Fibroblast of skin of left quadriceps (primary cell): ENCODE data around the gene SLC6A6.

Source experiments
- DNase-seq, 2 experiments: peaks; one replicate each; pipeline ENCODE4 v3.0.0-alpha.2; 2013; ENCODE audit warnings: low read depth in 2 of 2

Gene SLC6A6

DNA sequence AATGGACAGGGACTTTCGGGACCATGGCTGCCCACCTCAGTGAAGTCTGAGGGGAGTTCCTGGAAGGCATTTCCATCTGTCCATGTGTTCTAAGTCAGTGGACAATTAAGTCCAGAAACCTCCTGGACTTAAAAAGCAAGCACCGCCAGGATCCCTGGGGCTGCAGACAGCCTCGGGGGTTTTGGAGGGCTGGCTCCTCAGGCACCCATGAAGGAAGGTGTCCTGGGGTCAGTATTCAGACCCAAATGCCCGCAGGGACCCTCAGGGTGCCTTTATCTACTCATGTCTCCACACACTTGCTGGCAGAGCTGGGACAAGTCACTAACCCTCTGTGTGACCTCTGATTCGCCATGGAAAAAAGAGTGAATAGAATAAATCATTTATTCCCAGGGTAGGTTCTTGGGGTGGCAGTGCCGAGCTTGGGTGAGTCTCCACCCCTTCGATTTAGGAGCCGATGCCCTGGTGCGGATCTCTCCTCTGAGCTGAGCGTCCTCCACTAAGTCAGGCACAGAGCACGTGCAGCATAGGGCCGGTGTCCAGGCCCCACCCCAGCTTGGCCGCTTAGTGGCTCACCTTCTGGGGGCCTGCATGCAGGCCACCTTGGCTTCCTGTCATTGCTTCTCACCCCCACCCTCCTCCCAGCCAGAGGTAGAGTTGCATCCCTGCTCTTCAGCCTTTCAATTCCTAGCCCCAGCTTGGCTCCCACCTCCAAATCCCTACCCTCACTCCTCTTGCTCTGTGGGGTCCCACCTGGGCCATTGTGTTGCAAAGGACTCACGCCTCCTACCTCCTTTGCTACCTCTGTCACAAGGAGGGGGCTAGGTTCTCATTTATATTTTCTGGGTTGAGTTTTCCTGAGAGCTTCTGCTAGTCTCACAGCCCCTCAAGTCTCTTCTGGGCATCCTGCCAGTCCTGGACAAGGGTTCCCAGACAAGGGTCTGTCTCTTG, 19.9 kb downstream of the SLC6A6 start:
- DNase-seq: no peak

DNA sequence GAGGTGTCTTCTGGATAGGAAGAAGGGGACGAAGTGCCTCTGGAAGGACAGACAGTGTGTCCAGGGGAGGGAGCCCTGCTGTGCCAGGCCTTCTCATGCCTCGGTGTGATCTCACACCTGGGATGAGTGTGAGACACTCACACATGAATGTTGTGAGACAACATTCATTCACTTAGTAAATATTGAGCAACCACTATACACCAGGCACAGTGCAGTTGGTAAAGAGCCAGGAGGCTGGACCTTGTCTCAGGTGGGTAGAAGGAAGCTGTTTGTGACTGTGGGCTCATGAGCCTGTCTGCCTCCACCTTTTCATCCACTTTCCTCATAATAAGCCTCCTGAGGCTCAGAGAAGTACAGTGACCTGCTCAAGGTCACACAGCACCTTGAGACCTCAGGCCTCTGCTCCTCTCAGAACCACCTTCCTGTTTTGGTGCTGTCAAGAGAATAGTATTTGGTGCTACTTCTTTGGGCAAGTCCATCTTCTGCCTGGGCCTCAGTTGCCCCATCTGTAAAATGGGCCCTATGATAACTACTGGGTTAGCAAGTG, 20.9 kb downstream of the SLC6A6 start:
- DNase-seq: no peak

GRCh38 chr3:14423963-14424362, 21.6 kb downstream of the SLC6A6 start:
- DNase-seq: no peak

GRCh38 chr3:14424711-14425580, 22.5 kb downstream of the SLC6A6 start:
- no peak for DNase-seq

DNA sequence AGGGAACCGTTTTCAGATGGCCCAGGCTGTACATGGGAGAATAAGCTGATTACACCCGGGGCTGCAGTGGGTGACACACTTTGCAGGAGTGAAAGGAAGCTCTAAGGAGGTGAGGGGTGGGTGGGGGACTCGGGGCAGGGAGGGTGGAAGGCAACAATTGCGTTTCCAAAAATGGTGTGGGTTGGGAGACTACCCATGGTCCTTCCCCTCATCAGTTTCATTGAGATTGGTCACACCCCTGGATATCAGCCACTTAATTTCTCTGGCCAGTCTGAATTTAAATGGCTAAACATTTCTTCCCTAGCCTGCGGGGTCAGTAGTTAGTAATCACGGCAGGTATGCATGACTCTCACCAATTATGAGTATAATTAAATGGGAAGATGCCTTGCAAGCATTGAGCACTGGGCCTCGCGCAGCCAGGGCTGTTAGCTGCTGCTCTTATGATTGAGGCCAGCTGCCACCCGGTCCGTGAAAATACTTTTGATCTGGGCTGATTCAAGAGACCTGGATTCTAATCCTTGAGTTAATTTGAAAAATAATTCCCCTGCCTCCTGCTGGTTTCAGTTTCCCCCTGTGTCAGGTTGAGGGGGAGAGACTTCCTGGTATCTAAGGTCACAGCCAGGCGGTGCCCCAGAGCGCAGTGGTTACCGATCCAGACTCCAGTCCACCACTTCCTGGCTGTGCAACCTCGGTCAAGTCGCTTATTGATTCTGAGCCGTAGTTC, 23.3 kb downstream of the SLC6A6 start:
- no peak for DNase-seq

DNA sequence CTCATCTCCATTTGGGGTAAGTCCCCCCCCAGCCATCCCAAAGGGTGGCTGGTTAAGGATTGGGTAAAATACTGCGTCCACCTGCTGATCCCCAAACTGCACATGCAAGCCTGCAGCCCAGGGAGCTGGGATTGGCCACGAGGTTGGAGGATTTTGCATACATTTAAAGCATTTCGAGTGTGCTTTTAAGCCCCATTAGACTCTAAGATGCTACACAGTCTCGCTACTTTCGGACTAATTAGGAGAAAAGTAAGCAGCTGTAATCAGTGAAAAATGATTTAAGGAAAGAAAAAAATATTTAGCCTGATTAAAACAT, 23.9 kb downstream of the SLC6A6 start:
- DNase-seq: no peak

GRCh38 chr3:14428087-14429033, 26.0 kb downstream of the SLC6A6 start:
- no peak for DNase-seq

DNA sequence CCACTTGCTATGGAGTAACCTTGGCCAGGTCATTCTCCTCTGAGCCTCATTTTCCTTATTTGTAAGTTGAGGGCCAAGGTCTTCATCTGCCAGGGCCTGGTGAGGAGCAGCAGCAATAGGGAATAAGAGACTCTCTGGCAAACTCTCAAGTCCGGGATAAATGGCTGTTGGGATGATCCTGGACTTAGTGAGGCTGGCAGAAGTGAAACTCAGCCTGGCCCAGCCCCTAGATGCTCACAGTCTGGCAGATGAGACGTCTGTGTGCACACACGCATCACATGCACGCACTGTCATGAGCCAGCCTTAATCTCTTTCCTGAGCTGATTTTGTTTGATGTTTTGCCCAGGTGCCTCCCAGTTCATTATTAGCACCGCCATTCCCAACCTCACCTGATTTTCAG, 26.8 kb downstream of the SLC6A6 start:
- no peak for DNase-seq

GRCh38 chr3:14429640-14430039, 27.2 kb downstream of the SLC6A6 start:
- DNase-seq: no peak

GRCh38 chr3:14430053-14430452, 27.6 kb downstream of the SLC6A6 start:
- DNase-seq: no peak

DNA sequence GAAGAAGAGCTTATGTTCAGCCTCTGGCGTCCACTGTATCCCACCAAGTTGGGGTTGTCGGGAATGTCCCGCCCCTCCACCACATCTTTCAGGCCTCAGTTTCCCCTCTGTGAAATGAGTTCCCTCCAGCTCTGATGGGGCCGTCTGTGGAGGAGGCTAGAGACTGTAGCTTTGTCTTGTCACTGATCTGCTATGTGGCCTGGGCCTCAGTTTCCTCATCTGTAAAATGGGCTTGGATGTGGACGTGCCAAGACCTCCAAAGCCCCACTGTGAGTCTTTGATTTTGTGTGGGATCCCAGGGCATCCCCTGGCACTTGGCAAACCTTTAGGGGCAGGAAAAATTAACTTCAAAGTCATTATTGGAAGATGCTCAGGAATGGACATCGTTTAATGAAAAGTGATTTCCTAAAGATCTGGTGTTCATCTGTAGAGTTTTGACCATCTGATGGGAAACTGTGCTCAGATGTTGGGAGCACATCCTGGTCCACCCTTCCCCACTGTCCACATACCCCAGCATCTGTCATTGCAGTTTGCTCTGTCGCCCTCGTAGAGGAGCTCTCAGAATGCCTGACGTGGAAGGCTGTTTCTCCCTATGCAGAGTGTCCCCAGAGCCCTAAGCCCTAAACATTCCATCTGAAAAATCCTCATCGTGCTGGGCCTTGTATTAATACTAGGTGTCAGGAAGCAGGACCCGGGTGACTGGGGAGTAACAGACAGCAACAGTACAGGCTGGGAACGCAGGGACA, 28.5 kb downstream of the SLC6A6 start:
- DNase-seq: no peak

DNA sequence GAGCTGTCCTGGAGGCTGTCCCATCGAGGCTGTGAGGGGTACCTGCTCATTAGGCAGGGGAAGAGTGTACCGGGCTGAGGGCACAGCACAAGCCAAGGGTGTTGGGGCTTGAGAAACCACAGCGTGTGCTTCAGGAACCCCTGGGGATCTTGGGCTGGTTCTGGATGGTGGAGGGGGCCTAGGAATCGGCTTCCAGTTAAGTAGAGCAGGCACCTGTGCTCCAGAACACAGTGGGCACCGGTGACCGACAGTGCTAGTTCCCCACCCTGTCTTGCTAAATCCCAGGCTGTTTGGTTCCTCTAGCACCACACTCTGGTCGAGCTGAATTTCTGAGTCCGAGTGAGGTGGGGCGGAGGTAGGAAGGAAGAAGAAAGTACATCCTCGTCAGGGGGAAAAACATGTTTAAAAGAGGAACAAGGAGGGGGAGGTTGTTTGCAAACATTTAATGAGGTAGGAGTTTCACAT, 29.1 kb downstream of the SLC6A6 start:
- no peak for DNase-seq

DNA sequence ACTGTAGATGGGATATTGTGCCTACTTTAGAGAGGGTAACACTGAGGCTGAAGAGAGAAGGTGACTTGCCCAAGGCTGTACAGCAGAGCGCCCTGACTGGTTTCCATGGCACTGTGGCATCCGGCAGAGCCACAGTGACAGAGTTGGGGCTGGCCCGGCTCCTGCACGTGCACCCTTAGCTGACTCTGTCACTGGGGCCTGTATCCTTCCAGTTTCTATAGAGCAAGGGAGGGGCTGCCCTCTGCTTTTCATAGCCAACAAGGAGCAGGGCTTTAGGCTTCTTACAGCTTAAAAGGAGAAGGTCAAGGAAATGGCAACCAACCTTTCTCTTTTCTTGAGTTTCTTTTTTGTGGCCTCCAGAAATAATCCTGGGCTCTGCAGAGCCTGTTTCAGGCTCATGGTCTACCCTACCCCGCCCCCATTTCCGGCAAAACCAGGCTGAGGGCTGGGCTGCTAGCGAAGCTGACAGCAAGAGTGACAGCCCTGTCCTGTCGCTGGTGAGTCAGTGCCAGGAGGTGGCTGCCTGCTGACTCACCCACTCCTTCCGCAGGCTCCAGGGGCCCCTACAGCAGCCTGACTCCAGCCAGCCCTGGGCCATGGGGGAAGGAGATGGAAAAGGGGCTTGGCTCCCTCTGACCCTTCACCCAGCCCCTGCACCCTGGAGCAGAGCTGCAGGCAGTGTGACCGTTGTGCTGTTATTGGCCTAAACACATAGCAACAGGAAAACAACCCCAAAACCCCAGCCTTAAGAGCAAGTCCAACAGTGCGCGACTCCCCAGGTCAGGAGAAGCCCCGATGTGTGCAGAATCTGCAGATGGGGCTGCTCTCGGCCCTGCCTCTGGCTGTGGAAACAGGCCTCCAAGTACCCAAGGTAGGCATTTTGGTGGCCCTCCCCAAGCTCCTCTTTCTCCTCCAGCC, 29.8 kb downstream of the SLC6A6 start:
- DNase-seq: peak in 1 of 2 experiments; percentile 50

GRCh38 chr3:14433106-14433505, 30.7 kb downstream of the SLC6A6 start:
- no peak for DNase-seq

GRCh38 chr3:14434126-14434497, 31.7 kb downstream of the SLC6A6 start:
- no peak for DNase-seq

GRCh38 chr3:14434498-14435151, 32.2 kb downstream of the SLC6A6 start:
- no peak for DNase-seq

GRCh38 chr3:14435175-14436014, 33.0 kb downstream of the SLC6A6 start:
- DNase-seq: no peak

- no peak for DNase-seq
These were observed 34.5 kb downstream of the SLC6A6 start for GRCh38 chr3:14436954-14437281.
